Activated naive CD4-positive, alpha-beta T cell treated with Interleukin-2 at 50 U/mL for 16 hours (primary cell): ENCODE measurements around the gene INO80.
"Not testable (repeated sequence)": the region's sequence is repeated elsewhere in the genome, so short reads cannot be mapped to it uniquely, and the experiment has no call there.

Experiments used
- DNase-seq: peaks from one replicate; pipeline ENCODE4 v3.0.0-alpha.2; 2020

Gene INO80

GRCh38 chr15:40995656-40996055 is 120.4 kb downstream of the INO80 start:
- no peak for DNase-seq

DNA sequence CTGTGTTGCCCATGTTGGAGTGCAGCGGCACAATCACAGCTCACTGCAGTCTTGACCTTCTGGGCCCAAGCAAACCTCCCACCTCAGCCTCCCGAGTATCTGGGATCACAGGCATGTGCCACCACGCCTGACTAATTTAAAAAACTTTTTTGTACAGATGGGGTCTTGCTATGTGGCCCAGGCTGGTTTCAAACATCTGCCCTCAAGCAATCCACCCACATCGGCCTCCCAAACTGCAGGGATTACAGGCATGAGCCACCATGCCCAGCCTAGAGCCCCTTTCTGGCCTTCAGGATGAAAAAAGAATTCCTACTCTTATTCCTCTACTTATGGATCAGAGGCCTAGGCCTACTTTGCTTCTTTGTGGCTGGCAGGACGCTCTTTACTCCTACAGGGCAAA is 123.3 kb downstream of the INO80 start:
- no peak for DNase-seq

DNA sequence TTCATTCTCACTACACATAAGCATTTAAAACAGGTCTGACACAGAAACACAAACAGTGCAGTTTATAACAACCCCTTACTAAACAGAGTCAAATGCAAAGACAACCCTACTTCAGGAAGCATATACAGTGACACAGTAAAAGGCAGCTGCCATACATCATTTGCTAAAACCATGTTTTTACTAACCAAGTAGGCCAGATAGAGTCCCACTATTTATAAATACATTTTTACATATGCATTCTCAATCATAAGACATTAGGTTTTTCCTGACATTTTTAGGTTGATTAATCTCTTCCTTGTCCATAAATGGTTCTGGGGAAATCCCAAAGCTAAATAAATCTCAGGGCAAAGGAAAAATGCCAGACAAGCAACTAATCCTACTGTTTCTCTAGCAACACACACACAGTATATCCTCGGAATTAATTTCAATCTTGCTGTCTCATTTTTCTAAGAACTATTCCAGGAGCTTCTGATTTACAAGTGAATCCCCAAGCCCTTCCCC is 123.8 kb downstream of the INO80 start:
- no peak for DNase-seq

GRCh38 chr15:40991355-40991754 is 124.7 kb downstream of the INO80 start:
- DNase-seq = no peak

DNA sequence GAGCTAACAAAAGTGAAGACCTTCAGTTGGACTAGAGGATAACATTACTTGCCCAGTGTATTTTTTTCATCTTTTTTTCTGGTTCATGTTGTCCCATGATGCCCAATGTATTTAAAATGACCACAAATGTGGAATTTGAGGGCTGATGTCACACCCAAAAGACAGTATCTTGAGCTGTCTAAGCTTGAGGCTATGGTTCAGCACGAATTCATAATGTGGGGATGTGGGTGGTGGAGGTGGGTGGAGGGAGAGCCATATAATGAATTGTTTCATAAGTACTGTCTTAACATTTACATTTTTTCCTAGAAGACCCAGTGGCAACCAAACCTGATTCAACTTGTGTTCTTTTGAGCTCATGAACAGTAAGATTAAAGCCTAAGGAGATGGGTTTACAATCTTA is 125.3 kb downstream of the INO80 start:
- no peak for DNase-seq

DNA sequence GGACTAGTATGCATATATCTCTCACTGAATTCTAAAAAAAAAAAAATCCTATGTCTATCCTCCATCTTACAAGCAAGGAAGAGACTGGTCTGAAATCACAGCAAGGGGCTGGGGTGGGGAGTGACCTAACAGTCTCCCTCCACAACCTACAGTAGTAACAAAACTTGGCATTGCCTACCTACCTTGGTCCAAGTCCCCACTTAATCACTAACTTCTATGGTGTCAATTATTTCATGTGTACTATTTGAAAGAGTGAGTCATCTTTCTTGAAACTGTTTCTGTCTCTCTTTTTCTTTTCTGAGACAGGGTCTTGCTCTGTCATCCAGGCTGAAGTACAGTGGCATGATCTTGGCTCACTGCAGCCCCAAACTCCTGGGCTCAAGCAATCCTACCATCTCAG is 126.0 kb downstream of the INO80 start:
- no peak for DNase-seq

DNA sequence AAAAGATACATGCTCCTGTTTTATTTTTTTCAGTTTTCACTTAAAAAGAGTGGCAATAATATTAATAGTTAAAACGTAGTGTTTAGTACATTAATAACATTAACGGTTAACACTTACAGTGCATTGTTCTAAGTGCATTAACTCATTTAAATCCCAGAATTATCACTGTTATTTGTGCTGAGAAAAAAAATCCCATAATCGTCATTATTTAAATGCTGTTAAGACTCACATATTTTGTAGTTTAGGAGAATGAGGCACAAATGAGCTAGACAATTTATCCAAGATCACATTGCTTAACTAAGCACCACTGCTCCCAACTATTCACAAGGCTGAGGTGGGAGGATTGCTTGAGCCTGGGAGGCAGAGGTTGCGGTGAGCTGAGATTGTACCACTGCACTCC is 127.9 kb downstream of the INO80 start:
- DNase-seq = no peak

GRCh38 chr15:40986820-40987219 is 129.3 kb downstream of the INO80 start:
- DNase-seq = no peak

GRCh38 chr15:40985541-40986330 is 130.3 kb downstream of the INO80 start:
- DNase-seq = no peak

GRCh38 chr15:40984964-40985363 is 131.1 kb downstream of the INO80 start:
- DNase-seq = no peak

- no peak for DNase-seq
Observed at GRCh38 chr15:40984406-40984805, 131.7 kb downstream of the INO80 start.

- no peak for DNase-seq
Observed at GRCh38 chr15:40982855-40983254, 133.2 kb downstream of the INO80 start.

GRCh38 chr15:40981186-40981585 is 134.9 kb downstream of the INO80 start:
- no peak for DNase-seq

DNA sequence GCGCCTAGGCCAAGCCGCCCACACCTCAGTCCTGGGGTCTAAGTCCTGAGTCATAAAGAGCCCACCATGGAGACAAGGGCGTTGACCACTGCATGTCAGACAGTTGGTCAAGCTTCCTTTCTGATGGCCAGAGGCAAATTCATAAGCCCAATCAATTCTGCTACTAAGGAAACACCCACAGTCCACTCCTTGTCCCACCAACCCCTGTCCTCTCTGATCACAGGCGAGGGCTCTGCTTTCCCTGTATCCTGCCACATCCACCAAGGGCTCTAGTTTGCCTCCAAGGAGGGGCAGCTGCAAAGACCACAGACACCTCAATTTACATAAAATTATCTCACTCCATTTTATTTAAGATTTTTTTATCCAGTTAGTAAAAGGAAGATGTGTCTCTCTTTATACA is 137.5 kb downstream of the INO80 start:
- no peak for DNase-seq

DNA sequence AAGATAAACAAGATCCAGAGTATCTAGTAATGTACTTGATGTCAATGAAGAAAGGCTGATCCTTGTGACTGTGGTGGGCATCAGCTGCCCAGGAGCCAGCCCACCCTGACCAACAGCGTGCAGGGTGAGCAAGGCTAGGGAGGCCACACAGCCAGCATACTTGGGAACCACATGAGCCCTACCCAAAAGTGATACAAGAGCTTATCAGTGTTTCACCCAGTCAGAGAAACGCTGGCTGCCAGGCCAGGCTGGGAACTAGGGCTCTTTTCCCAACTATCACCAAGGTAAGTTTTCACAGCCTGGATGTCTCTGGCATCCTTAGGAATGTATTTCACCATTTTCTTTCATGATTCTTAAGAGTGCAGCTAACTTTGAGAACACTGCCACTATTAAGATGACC is 137.9 kb downstream of the INO80 start:
- DNase-seq = no peak

- DNase-seq = no peak
Observed at GRCh38 chr15:40976819-40977218, 139.3 kb downstream of the INO80 start.

- DNase-seq = no peak
Observed at GRCh38 chr15:40974879-40975278, 141.2 kb downstream of the INO80 start.

GRCh38 chr15:40969363-40969762 is 146.7 kb downstream of the INO80 start:
- DNase-seq = no peak

- no peak for DNase-seq
Observed at GRCh38 chr15:40968290-40969085, 147.6 kb downstream of the INO80 start.

- DNase-seq = no peak
Observed at GRCh38 chr15:40964634-40965033, 151.4 kb downstream of the INO80 start.

DNA sequence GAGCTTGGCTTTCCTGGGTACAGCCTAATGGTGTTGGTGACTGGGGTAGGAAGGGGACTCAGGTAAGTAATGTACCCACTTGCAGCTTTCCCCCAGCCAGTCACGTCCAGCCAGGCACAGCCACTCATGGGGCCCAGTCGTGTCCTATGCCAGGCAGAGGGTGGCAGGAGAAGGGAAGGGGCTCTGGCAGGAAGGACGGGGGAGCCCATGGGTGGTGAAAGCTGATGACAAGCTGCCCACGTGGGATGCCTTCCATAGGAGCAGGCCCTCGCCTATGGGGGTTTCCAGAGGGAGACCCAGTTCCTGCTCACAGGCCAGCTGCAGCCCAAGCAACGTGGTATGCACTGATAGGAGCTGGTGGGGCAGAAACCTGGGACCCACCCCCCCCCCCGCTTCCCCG is 152.1 kb downstream of the INO80 start:
- DNase-seq = no peak

- DNase-seq = no peak
Observed at GRCh38 chr15:40963201-40963600, 152.9 kb downstream of the INO80 start.

DNA sequence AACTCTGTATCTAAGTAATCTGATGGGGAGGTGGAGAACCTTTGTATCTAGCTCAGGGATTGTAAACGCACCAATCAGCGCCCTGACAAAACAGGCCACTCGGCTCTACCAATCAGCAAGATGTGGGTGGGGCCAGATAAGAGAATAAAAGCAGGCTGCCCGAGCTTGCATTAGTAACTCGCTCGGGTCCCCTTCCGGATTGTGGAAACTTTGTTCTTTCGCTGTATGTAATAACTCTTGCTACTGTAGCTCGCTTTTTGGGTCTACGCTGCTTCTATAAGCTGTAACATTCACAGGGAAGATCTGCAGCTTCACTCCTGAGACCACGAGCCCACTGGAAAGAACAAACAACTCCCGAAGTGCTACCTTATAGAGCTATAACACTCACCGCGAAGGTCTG is 153.8 kb downstream of the INO80 start:
- DNase-seq = not testable (repeated sequence)

DNA sequence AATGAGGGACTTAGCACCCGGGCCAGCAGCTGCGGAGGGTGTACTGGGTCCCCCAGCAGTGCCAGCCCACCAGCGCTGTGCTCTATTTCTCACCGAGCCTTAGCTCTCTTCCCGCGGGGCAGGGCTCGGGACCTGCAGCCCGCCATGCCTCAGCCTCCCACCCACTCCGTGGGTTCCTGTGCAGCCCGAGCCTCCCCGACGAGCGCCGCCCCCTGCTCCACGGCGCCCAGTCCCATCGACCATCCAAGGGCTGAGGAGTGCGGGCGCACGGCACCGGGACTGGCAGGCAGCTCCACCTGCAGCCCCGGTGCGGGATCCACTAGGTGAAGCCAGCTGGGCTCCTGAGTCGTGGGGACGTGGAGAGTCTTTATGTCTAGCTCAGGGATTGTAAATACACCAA is 154.3 kb downstream of the INO80 start:
- DNase-seq = not testable (repeated sequence)
